NT2/D1 (cell line): ENCODE results near the gene SLC39A13.

ENCODE experiments used
- SUZ12 ChIP-seq: IDR thresholded peaks from 2 replicates; pipeline ENCODE4 v1.6.1; 2011; ENCODE audit not compliant: insufficient read length, insufficient read depth; ENCODE audit errors: extremely low read depth
- YY1 ChIP-seq: IDR thresholded peaks from 2 replicates; pipeline ENCODE4 v1.6.1; 2011; ENCODE audit not compliant: insufficient read length, insufficient read depth
- ZNF274 ChIP-seq: IDR thresholded peaks from 2 replicates; pipeline ENCODE4 v1.6.1; 2011; ENCODE audit warnings: mild to moderate bottlenecking, low read depth, low read length

GRCh38 chr11:47392546-47393162 lies 15.7 kb upstream of the SLC39A13 start:
- TF ChIP-seq ZNF274 (no peak), YY1 (no peak), SUZ12 (no peak)
